Colonic mucosa (tissue), 4 donors: ENCODE results near the gene FBF1. TPM values are rescaled to one million over a fixed set of nuclear protein-coding genes. Genes with fewer than 3 reads are reported as not detected.

Source experiments
- DNase-seq: peaks from one replicate; pipeline ENCODE4 v3.0.0-alpha.2; 2020
- H3K27ac ChIP-seq: fragments of 200-600 bp; one replicate; pipeline ENCODE4 v1.8.0; 2021
- H3K27me3 ChIP-seq: fragments of 200-600 bp; one replicate; pipeline ENCODE4 v1.8.0; 2021
- H3K36me3 ChIP-seq: fragments of 200-600 bp; one replicate; pipeline ENCODE4 v1.8.0; 2021
- H3K4me1 ChIP-seq: fragments of 200-600 bp; one replicate; pipeline ENCODE4 v1.8.0; 2021; ENCODE audit warnings: mild to moderate bottlenecking
- H3K4me3 ChIP-seq: fragments of 200-600 bp; one replicate; pipeline ENCODE4 v1.8.0; 2021
- H3K9ac ChIP-seq, 2 donors: one replicate each; pipeline ENCODE4 v1.7.0; 2013; ENCODE audit warnings: control low read depth in 2 of 2, low read depth in 2 of 2, low read length in 2 of 2
- H3K9me3 ChIP-seq: fragments of 200-600 bp; one replicate; pipeline ENCODE4 v1.8.0; 2021
- CTCF ChIP-seq: fragments of 200-600 bp; IDR thresholded peaks from one replicate; pipeline ENCODE4 v1.8.0; 2022; ENCODE audit warnings: antibody characterized with exemption, mild to moderate bottlenecking
- intact Hi-C: fragments of 100-400 bp; cut with DNase I; formaldehyde crosslinking; loops from one replicate; pipeline ENCODE4 v1.14.1; 2022
- total RNA-seq, 2 donors: library from RNA; stranded (reverse); fragmentation: NEBNext Ultra II Directional in 1 of 2; extraction: Animal tissue kit (Norgen Biotek cat#: 25700) in 1 of 2; gene quantifications; one replicate each; pipeline ENCODE4 v1.2.1, GENCODE V29; 2021
- donor health status: healthy.
- donor health status: DM: no; HTN: no; CAD: no.
- donor health status: DM: no; HTN: no; CAD: no.

The FBF1 gene
- total RNA-seq, 2 donors from 2014 or later, result 3.2 to 21.5 TPM

DNA sequence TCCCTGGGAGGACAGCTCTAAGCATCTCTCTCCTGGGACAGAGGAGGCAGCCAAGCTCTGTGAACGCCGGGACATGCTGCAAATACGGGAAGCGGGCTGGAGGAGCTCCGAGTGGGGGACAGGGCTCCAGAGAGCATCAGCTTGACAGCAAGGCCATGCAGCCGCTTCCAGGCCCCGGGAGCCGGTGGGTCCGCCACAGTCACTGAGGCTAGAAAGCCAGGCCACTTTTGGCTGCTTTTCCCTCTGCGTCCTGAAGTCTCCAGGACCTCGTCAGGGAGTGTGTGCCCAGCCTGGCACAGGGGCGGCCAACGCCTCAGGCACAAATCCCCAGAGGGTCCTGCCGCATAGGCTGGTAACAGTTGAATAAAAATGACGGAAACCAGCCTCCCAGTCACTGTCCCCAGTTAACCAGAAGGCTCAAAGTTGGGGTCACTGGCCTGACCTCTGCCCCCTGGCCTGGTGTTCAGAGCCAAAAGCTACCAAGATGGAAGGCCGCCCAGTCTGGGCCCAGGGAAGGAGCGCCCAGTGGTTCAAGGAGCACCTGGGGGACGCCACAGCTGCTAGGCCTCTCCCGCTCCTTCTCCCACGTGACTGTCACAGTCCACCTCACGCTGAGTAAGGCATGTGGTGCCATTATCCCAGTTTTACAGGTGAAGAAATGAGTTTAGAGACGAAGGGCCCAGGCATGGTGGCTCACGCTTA, 40.9 kb downstream of the FBF1 start:
- TF ChIP-seq CTCF, result no peak
- Histone ChIP-seq H3K4me1 (peaks cover 10% of the 10 kb centered on the region), H3K9me3 (no peaks in the 10 kb centered on the region), H3K36me3 (peaks cover 12% of the 10 kb centered on the region), H3K9ac (no peak overlapping the region), H3K27me3 (no peaks in the 10 kb centered on the region), H3K27ac (no peak overlapping the region), H3K4me3 (no peak overlapping the region)
- intact Hi-C loops, result no loop called here
- DNase-seq, result no peak

DNA sequence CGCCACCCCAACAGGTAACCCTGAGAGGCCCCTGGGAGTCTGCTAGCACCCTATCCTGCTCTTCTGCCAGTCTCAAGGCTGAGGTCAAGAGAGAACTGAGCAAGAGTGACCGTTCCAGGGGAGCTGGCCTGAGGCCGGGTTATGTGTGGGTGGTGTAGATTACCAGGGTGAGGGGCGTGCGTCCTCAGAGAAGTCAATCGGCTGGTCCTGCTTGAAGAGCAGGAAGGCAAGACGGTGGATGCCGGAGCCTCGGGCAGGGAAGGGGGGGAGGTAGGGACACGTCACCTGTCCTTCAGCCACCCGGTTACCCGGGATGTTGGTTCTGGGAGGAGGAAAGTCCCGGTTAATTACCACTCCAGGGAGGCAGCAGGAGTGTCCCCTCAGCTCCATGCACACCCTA, 41.5 kb downstream of the FBF1 start:
- TF ChIP-seq CTCF, result no peak
- DNase-seq, result no peak
- H3K9me3 ChIP-seq, result no peaks in the 10 kb centered on the region
- H3K27ac ChIP-seq, result no peak overlapping the region
- H3K4me3 ChIP-seq, result no peak overlapping the region
- no peak overlapping the region for H3K9ac ChIP-seq
- no peaks in the 10 kb centered on the region for H3K27me3 ChIP-seq
- peaks cover 12% of the 10 kb centered on the region for H3K36me3 ChIP-seq
- intact Hi-C loops, result no loop called here
- peaks cover 13% of the 10 kb centered on the region for H3K4me1 ChIP-seq

DNA sequence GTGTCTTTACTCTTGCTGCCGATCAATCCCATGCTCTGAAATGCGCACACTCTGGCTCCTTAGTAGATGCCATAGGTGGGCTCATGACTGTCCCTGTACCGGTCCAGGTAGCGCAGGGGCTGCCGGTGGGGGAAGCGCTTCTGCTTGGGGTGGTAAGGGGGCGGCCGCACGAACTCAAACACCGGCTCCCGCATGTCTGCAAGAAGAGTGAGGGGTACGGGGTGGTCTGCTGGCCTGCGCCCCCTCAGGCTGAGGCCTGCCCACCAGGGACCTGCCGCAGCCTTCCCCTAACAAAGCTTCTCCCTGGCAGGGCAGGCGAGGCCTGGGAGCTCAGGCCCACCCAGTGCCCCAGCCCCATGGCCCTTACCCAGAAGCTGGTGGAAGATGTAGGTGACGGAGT, 42.1 kb downstream of the FBF1 start:
- H3K36me3 ChIP-seq, result peaks cover 12% of the 10 kb centered on the region
- no peaks in the 10 kb centered on the region for H3K9me3 ChIP-seq
- H3K9ac ChIP-seq, result no peak overlapping the region
- H3K27me3 ChIP-seq, result no peaks in the 10 kb centered on the region
- H3K27ac ChIP-seq, result no peak overlapping the region
- DNase-seq, result no peak
- peaks cover 12% of the 10 kb centered on the region for H3K4me1 ChIP-seq
- no peak overlapping the region for H3K4me3 ChIP-seq
- TF ChIP-seq CTCF, result no peak
- intact Hi-C loops, result no loop called here

DNA sequence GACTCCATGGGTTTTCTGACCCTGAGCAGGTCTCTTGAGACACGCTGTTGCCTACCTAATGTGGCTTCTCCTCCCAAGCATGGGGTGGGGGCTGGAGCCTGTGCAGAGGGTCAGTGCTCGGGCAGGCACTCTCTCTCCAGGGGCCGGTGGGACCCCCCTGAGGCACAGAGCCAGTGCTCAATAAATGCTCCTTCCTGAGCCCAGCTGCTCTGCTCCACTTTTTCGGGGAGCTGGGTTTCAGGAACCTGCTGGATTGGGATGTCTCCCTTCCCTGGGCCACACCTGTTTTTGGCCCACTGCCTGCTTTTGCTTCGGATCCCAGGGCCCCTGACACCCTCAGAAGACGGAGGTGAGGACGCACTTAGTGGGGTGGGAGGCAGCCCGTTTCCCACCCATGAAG, 42.8 kb downstream of the FBF1 start:
- Histone ChIP-seq H3K9me3 (no peaks in the 10 kb centered on the region), H3K27ac (no peak overlapping the region), H3K27me3 (no peaks in the 10 kb centered on the region), H3K36me3 (peaks cover 12% of the 10 kb centered on the region), H3K4me3 (no peak overlapping the region), H3K9ac (no peak overlapping the region), H3K4me1 (peaks cover 8% of the 10 kb centered on the region)
- DNase-seq, result no peak
- intact Hi-C loops, result no loop called here
- TF ChIP-seq CTCF, result no peak

- TF ChIP-seq CTCF, result no peak
- no peaks in the 10 kb centered on the region for H3K9me3 ChIP-seq
- peak; percentile 53 for DNase-seq
- H3K4me3 ChIP-seq, result peak overlapping the region; percentile 73
- H3K27me3 ChIP-seq, result no peaks in the 10 kb centered on the region
- peaks cover 12% of the 10 kb centered on the region for H3K36me3 ChIP-seq
- intact Hi-C loops, result no loop called here
- H3K27ac ChIP-seq, result peak overlapping the region; percentile 92
- peaks cover 8% of the 10 kb centered on the region for H3K4me1 ChIP-seq
- H3K9ac ChIP-seq, result peak overlapping the region; percentile 61 to 83
Measured at GRCh38 chr17:75897160-75898019, 43.5 kb downstream of the FBF1 start.
